Osteoblast (primary cell): ENCODE measurements around the gene ADGRL3. TPM values are rescaled to one million over a fixed set of nuclear protein-coding genes. Genes with fewer than 3 reads are reported as not detected.

Source experiments
- DNase-seq: peaks from one replicate; pipeline ENCODE4 v3.0.0; 2011; ENCODE audit warnings: low spot score, mixed read lengths; ENCODE audit not compliant: insufficient read length; ENCODE audit errors: missing footprints
- H2AFZ ChIP-seq: 2 replicates; pipeline ENCODE4 v1.6.0; 2011; ENCODE audit warnings: mild to moderate bottlenecking, low read length
- H3K27ac ChIP-seq: 2 replicates; pipeline ENCODE4 v1.5.1; 2011; ENCODE audit warnings: mild to moderate bottlenecking, low read depth, low read length, moderate library complexity
- H3K27me3 ChIP-seq: 2 replicates; pipeline ENCODE4 v1.6.0; 2012; ENCODE audit warnings: mild to moderate bottlenecking, control low read depth, inconsistent platforms, low read length, moderate library complexity; ENCODE audit not compliant: insufficient read depth
- H3K36me3 ChIP-seq: 2 replicates; pipeline ENCODE4 v1.5.1; 2011; ENCODE audit warnings: mild to moderate bottlenecking, low read length, control low read depth, moderate library complexity; ENCODE audit not compliant: insufficient read depth
- H3K4me1 ChIP-seq: 2 replicates; pipeline ENCODE4 v1.5.1; 2011; ENCODE audit warnings: mild to moderate bottlenecking, low read length, control low read depth, moderate library complexity; ENCODE audit not compliant: insufficient read depth
- H3K4me2 ChIP-seq: 2 replicates; pipeline ENCODE4 v1.6.0; 2011; ENCODE audit warnings: mild to moderate bottlenecking, low read length; ENCODE audit not compliant: insufficient read depth
- H3K4me3 ChIP-seq: fragments of 200-600 bp; sonication (generic); 3 replicates; pipeline ENCODE4 v1.5.1; 2012; ENCODE audit warnings: mild to moderate bottlenecking, low read length, inconsistent platforms; ENCODE audit not compliant: insufficient read depth
- H3K79me2 ChIP-seq: 2 replicates; pipeline ENCODE4 v1.6.0; 2012; ENCODE audit warnings: mild to moderate bottlenecking, low read length, control low read depth, inconsistent platforms; ENCODE audit not compliant: insufficient read depth
- H3K9me3 ChIP-seq: 2 replicates; pipeline ENCODE4 v1.5.1; 2011; ENCODE audit warnings: low read depth, low read length, control low read depth
- H4K20me1 ChIP-seq: 2 replicates; pipeline ENCODE4 v1.6.0; 2012; ENCODE audit warnings: mild to moderate bottlenecking, low read length, control low read depth; ENCODE audit not compliant: insufficient read depth
- CTCF ChIP-seq: IDR thresholded peaks from 2 replicates; pipeline ENCODE4 v1.5.1; 2011; ENCODE audit warnings: mild to moderate bottlenecking, low read depth, low read length, moderate library complexity; ENCODE audit errors: extremely low read depth
- total RNA-seq: library from RNA; depleted of rRNA; stranded (reverse); fragments of >200 nt; gene quantifications from 2 replicates; pipeline ENCODE4 v1.2.3, GENCODE V29; 2012

ADGRL3 gene
- total RNA-seq, 1 donor, result not detected

- no peaks in the 10 kb centered on the region for H3K4me1 ChIP-seq
- H3K4me2 ChIP-seq, result no peak overlapping the region
- no peak for TF ChIP-seq CTCF
- H3K27me3 ChIP-seq, result no peaks in the 10 kb centered on the region
- H3K9me3 ChIP-seq, result no peaks in the 10 kb centered on the region
- no peaks in the 10 kb centered on the region for H4K20me1 ChIP-seq
- DNase-seq, result no peak
- no peaks in the 10 kb centered on the region for H3K79me2 ChIP-seq
- H3K4me3 ChIP-seq, result no peak overlapping the region
- H3K36me3 ChIP-seq, result no peaks in the 10 kb centered on the region
- no peak overlapping the region for H2AFZ ChIP-seq
- no peak overlapping the region for H3K27ac ChIP-seq
Measured at GRCh38 chr4:62057031-62057430, 856.9 kb downstream of the ADGRL3 start.

- H2AFZ ChIP-seq, result no peak overlapping the region
- no peak overlapping the region for H3K27ac ChIP-seq
- no peaks in the 10 kb centered on the region for H3K79me2 ChIP-seq
- H3K27me3 ChIP-seq, result no peaks in the 10 kb centered on the region
- H3K4me3 ChIP-seq, result no peak overlapping the region
- H3K4me2 ChIP-seq, result no peak overlapping the region
- H3K4me1 ChIP-seq, result no peaks in the 10 kb centered on the region
- DNase-seq, result no peak
- H4K20me1 ChIP-seq, result no peaks in the 10 kb centered on the region
- TF ChIP-seq CTCF, result no peak
- no peaks in the 10 kb centered on the region for H3K36me3 ChIP-seq
- no peaks in the 10 kb centered on the region for H3K9me3 ChIP-seq
Measured at GRCh38 chr4:62058571-62058970, 858.4 kb downstream of the ADGRL3 start.

GRCh38 chr4:62070291-62070852 is 870.2 kb downstream of the ADGRL3 start:
- Histone ChIP-seq H3K36me3 (no peaks in the 10 kb centered on the region), H3K4me3 (no peak overlapping the region), H3K27me3 (no peaks in the 10 kb centered on the region), H3K4me1 (no peaks in the 10 kb centered on the region), H2AFZ (no peak overlapping the region), H3K79me2 (no peaks in the 10 kb centered on the region), H3K27ac (no peak overlapping the region), H3K4me2 (no peak overlapping the region), H4K20me1 (no peaks in the 10 kb centered on the region), H3K9me3 (no peaks in the 10 kb centered on the region)
- no peak for TF ChIP-seq CTCF
- DNase-seq, result no peak

GRCh38 chr4:62075089-62075488 is 875.0 kb downstream of the ADGRL3 start:
- DNase-seq, result no peak
- Histone ChIP-seq H4K20me1 (no peaks in the 10 kb centered on the region), H2AFZ (no peak overlapping the region), H3K4me2 (no peak overlapping the region), H3K27me3 (no peaks in the 10 kb centered on the region), H3K27ac (no peak overlapping the region), H3K79me2 (no peaks in the 10 kb centered on the region), H3K4me1 (no peaks in the 10 kb centered on the region), H3K4me3 (no peak overlapping the region), H3K36me3 (no peaks in the 10 kb centered on the region), H3K9me3 (no peaks in the 10 kb centered on the region)
- TF ChIP-seq CTCF, result no peak
